ENCODE results near the gene PNKD.

- TF ChIP-seq EP300 (IDR thresholded peaks at IDR 0.05; ENCODE audit: borderline replicate concordance in 1 of 2, low read depth in 2 of 2, low read length in 2 of 2) (no peak), CEBPB (IDR thresholded peaks at IDR 0.05; ENCODE audit: low read depth, low read length) (no peak), TAF1 (IDR thresholded peaks at IDR 0.05; ENCODE audit: low read depth, low read length) (no peak), CTCF (IDR thresholded peaks at IDR 0.05; ENCODE audit: control extremely low read depth in 1 of 3, insufficient read depth in 1 of 3, low read depth in 1 of 3, low read length in 3 of 3) (no peak), MAX (IDR thresholded peaks at IDR 0.05) (no peak), POLR2A (IDR thresholded peaks at IDR 0.05; ENCODE audit: control extremely low read depth in 1 of 2, low read depth in 2 of 2, low read length in 2 of 2) (no peak)
These were observed 3.6 kb downstream of the PNKD start for GRCh38 chr2:218273908-218274249.
